Ishikawa (cell line): Measurements from ENCODE around the gene TAAR2.

Source experiments
- CREB1 ChIP-seq: IDR thresholded peaks from 2 replicates; pipeline ENCODE4 v1.6.1; 2012; ENCODE audit warnings: low read depth
- EGR1 ChIP-seq: IDR thresholded peaks from 2 replicates; pipeline ENCODE4 v1.6.1; 2012
- EP300 ChIP-seq: IDR thresholded peaks from 2 replicates; pipeline ENCODE4 v1.6.1; 2012; ENCODE audit warnings: borderline replicate concordance
- NFIC ChIP-seq: IDR thresholded peaks from 2 replicates; pipeline ENCODE4 v1.6.1; 2012
- RAD21 ChIP-seq: IDR thresholded peaks from 2 replicates; pipeline ENCODE4 v1.6.1; 2012; ENCODE audit warnings: low read depth
- REST ChIP-seq: IDR thresholded peaks from 2 replicates; pipeline ENCODE4 v1.6.1; 2012; ENCODE audit warnings: low read depth, mild to moderate bottlenecking
- TAF1 ChIP-seq: IDR thresholded peaks from 2 replicates; pipeline ENCODE4 v1.6.1; 2012; ENCODE audit warnings: low read depth, mild to moderate bottlenecking
- TCF12 ChIP-seq: IDR thresholded peaks from 2 replicates; pipeline ENCODE4 v1.6.1; 2012; ENCODE audit warnings: low read depth
- TEAD4 ChIP-seq: IDR thresholded peaks from 2 replicates; pipeline ENCODE4 v1.6.1; 2012
- USF1 ChIP-seq: IDR thresholded peaks from 2 replicates; pipeline ENCODE4 v1.6.1; 2012
- YY1 ChIP-seq: IDR thresholded peaks from 2 replicates; pipeline ENCODE4 v1.6.1; 2012; ENCODE audit warnings: low read depth
- ZBTB7A ChIP-seq: IDR thresholded peaks from 2 replicates; pipeline ENCODE4 v1.6.1; 2012; ENCODE audit warnings: low read depth
- TF ChIP-seq, protein P1 (sequence below): IDR thresholded peaks from 2 replicates; pipeline ENCODE4 v1.6.1; 2012

- TF ChIP-seq TEAD4 (no peak), EP300 (no peak), USF1 (no peak), REST (no peak), TAF1 (no peak), TCF12 (no peak), YY1 (no peak), EGR1 (no peak), ZBTB7A (no peak), CREB1 (no peak), RAD21 (peak; percentile 63), NFIC (no peak)
- TF ChIP-seq, protein P1, sequence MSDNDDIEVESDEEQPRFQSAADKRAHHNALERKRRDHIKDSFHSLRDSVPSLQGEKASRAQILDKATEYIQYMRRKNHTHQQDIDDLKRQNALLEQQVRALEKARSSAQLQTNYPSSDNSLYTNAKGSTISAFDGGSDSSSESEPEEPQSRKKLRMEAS = no peak
Observed at GRCh38 chr6:132669690-132670291, 45.7 kb upstream of the TAAR2 start.
